Memory B cell (primary cell): Measurements from ENCODE around the gene KRTAP4-12.
A peak's percentile ranks its signal among the peaks of the same experiment; 100 is the strongest.
"Not testable (repeated sequence)": the region's sequence is repeated elsewhere in the genome, so short reads cannot be mapped to it uniquely, and the experiment has no call there.

ENCODE experiments used
- ATAC-seq: fragments of 150-1000 bp; cut with Tn5 transposase; 2 replicates; pipeline ENCODE4 v1.10.0; 2021; ENCODE audit warnings: low read depth, mild to moderate bottlenecking, moderate library complexity
- DNase-seq, 2 donors: peaks; one replicate each; pipeline ENCODE4 v3.0.0; 2022; ENCODE audit warnings: low spot score in 2 of 2
- H3K27ac Mint-ChIP-seq: one replicate; pipeline ENCODE4 v1.8.0; 2022; ENCODE audit warnings: mild to moderate bottlenecking, moderate library complexity, mixed read lengths
- H3K27me3 Mint-ChIP-seq: one replicate; pipeline ENCODE4 v1.8.0; 2022; ENCODE audit warnings: mixed read lengths
- H3K36me3 Mint-ChIP-seq: one replicate; pipeline ENCODE4 v1.8.0; 2022; ENCODE audit warnings: mild to moderate bottlenecking, mixed read lengths
- H3K4me1 Mint-ChIP-seq: one replicate; pipeline ENCODE4 v1.8.0; 2022; ENCODE audit warnings: mixed read lengths
- H3K4me3 Mint-ChIP-seq: one replicate; pipeline ENCODE4 v1.8.0; 2022; ENCODE audit warnings: mild to moderate bottlenecking, moderate library complexity, mixed read lengths
- H3K9me3 Mint-ChIP-seq: one replicate; pipeline ENCODE4 v1.8.0; 2022; ENCODE audit warnings: mixed read lengths

KRTAP4-12 gene

DNA sequence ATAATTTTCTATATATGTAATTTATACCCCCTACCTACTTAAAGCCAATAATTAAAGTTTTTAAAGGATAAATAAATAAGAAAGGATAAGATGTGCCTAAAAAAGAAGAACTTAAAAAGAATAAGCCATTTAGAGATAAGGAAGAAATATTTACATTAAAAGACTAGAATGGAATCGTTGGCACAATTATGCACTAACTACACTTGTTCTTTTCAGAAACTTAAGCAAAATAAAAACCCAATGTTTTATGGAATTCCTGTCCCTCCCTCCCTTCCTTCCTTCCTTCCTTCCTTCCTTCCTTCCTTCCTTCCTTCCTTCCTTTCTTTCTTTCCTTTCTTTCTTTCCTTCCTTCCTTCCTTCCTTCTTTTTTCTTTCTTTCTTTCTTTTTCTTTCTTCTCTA, 20.9 kb upstream of the KRTAP4-12 start:
- Mint-ChIP-seq H3K27me3 (peaks cover 13% of the 10 kb centered on the region), H3K9me3 (peaks cover 15% of the 10 kb centered on the region), H3K4me3 (no peak overlapping the region), H3K4me1 (peaks cover 3% of the 10 kb centered on the region), H3K36me3 (peaks cover 10% of the 10 kb centered on the region), H3K27ac (no peak overlapping the region)
- DNase-seq (no peak), ATAC-seq (no peak)

- Mint-ChIP-seq H3K9me3 (peaks cover 27% of the 10 kb centered on the region), H3K27ac (no peak overlapping the region), H3K36me3 (peaks cover 17% of the 10 kb centered on the region), H3K4me1 (no peaks in the 10 kb centered on the region), H3K27me3 (peaks cover 15% of the 10 kb centered on the region), H3K4me3 (no peak overlapping the region)
- DNase-seq (no peak), ATAC-seq (no peak)
These were observed 17.4 kb upstream of the KRTAP4-12 start for GRCh38 chr17:41141361-41141760.

DNA sequence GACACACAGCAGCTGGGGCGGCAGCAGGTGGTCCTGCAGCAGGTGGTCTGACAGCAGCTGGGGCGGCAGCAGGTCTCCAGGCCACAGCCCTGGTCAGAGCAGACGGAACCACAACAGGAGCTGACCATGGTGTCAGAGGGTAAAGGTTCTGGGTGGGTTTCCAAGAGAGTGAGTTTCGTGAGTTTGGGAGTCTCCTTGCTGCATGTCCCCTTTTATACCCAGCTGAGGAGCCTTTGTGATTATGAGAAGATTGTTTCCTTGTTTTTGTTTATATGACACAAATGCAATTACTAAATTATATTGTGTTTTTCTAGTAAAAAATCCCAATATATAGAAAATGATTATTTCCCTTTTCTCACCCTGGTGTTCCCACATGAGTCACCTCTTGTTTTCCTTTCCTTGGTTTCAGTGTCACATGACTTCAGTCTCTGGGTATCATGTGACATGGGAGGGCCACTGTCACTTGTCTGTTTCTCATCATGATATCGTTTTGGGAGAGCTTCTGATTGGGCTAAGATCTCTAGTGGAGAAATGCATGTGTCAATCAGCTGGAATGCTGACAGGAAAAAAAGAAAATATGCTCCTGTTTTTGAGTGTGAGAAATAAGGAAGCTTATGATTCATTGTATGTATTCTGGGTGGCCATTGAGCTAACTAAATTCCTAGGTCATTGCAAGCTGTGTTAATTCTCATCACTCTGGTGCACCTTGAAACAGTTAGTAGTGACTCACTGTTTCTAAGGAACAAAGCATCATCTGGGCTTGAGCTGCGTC, 16.6 kb upstream of the KRTAP4-12 start, which contains the start of gene KRTAP4-6:
KRTAP4-6 (minus strand) TSS at position 185 of the 772 bp plus-strand sequence; CDS start at position 128, 57 bp downstream.
- DNase-seq (no peak), ATAC-seq (no peak)
- Mint-ChIP-seq H3K9me3 (peaks cover 27% of the 10 kb centered on the region), H3K36me3 (peaks cover 17% of the 10 kb centered on the region), H3K4me3 (no peak within 1 kb of the TSS), H3K27ac (no peak within 1 kb of the TSS), H3K27me3 (peaks cover 13% of the 10 kb centered on the region), H3K4me1 (no peaks in the 10 kb centered on the region)

DNA sequence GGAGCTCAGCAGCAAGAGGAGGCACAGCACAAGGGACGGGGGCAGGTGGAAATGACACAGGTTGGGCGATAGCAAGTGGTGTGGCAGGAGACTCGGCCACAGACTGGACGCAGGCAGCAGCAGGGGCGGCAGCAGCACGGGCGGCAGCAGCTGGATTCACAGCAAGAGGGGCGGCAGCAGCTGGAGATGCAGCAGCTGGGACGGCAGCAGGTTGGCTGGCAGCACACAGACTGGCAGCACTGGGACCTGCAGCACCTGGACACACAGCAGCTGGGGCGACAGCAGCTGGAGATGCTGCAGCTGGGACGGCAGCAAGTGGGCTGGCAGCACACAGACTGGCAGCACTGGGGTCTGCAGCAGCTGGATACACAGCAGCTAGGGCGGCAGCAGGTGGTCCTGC, 15.9 kb upstream of the KRTAP4-12 start:
- Mint-ChIP-seq H3K36me3 (peaks cover 17% of the 10 kb centered on the region), H3K27me3 (peaks cover 13% of the 10 kb centered on the region), H3K9me3 (peaks cover 26% of the 10 kb centered on the region)
- H3K4me3 Mint-ChIP-seq, H3K4me1 Mint-ChIP-seq, ATAC-seq, DNase-seq, H3K27ac Mint-ChIP-seq: not testable (repeated sequence)

DNA sequence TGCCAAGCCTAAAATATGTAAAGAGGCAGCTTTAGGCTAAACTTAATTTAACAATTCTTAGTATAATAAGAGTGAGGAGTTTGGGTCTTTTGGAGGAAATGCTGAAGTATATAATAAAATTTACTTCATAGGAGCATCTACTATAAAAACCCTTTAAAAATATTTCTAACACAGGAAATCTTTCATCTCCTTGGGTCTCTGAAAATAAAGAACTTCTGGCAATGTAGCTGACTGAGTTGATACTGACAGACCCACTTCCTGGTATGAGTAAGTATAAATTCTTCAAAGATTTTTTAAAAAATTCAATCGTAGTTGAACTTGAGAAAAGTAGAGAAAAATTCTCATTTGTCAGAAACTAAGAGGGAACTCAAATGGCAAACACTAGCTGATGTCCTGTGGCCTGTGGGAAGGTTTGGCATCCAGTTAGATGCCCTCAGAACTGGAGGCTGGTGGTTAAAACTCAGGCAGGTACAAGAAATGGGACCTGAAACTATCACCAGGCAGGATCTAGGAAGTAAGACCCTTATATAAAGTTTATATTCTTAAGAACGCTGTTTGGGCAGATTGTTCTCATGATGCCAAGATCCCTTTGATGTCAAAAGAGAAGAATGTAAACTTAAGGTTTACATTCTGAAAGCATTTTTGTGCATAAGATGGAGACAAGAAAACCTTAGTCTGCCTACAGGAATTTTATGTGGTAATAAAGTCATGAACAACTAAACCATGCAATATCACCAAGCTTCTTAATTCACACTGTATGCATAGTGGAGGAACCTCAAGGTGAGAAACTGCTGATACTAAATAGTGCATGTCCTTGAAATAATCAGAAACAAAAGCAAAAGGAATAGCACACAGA, 10.1 kb upstream of the KRTAP4-12 start:
- Mint-ChIP-seq H3K27me3 (peaks cover 5% of the 10 kb centered on the region), H3K36me3 (peaks cover 5% of the 10 kb centered on the region), H3K27ac (no peak overlapping the region), H3K4me1 (peaks cover 9% of the 10 kb centered on the region), H3K9me3 (peaks cover 11% of the 10 kb centered on the region), H3K4me3 (no peak overlapping the region)
- DNase-seq (no peak), ATAC-seq (no peak)

DNA sequence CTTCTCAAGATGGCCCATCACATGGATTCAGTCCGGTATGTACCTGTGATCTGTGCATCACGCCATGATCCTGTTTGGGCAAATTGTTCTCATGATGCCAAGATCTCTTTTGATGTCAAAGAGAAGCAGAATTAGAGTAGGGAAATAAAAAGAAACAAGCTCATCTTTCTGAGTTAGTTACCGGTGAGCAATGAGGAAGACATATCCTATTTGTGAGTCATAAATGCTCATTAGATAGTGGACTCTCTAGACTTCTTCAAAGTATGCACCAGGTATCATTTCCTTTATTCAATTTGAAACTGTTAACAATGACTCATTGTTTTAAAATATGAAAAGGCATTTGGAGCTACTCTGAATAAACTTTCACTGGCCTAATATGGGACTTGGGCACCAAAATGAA, 8.0 kb upstream of the KRTAP4-12 start:
- no peak overlapping the region for H3K4me3 Mint-ChIP-seq
- peaks cover 9% of the 10 kb centered on the region for H3K4me1 Mint-ChIP-seq
- DNase-seq (no peak), ATAC-seq (no peak)
- peaks cover 3% of the 10 kb centered on the region for H3K9me3 Mint-ChIP-seq
- no peak overlapping the region for H3K27ac Mint-ChIP-seq
- H3K36me3 Mint-ChIP-seq = peaks cover under 1% of the 10 kb centered on the region
- H3K27me3 Mint-ChIP-seq = peaks cover 1% of the 10 kb centered on the region

- DNase-seq (no peak), ATAC-seq (no peak)
- peaks cover 15% of the 10 kb centered on the region for H3K4me1 Mint-ChIP-seq
- H3K27ac Mint-ChIP-seq = no peak overlapping the region
- H3K27me3 Mint-ChIP-seq = peaks cover 6% of the 10 kb centered on the region
- H3K36me3 Mint-ChIP-seq = no peaks in the 10 kb centered on the region
- H3K4me3 Mint-ChIP-seq = no peak overlapping the region
- H3K9me3 Mint-ChIP-seq = peaks cover 6% of the 10 kb centered on the region
These were observed 3.4 kb upstream of the KRTAP4-12 start for GRCh38 chr17:41127371-41127770.

DNA sequence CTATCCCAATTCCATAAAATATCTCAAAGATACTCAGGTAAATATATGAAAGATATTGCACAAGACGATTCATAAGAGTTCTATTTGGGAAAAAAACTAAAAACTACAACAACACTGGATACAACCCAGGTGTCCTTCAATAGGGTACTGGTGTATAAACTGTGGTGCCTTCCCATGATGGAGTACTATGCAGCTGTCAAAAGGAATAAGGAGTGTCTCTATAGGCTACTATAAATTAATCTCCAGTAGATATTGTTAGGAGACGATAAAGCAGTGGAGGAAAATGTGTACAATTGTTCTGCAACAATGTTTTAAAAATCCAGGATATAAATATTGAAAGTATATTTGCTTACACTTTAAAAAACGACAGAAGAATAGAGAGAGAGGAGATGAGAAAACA, 2.4 kb upstream of the KRTAP4-12 start:
- Mint-ChIP-seq H3K4me1 (peaks cover 11% of the 10 kb centered on the region), H3K27me3 (peaks cover 5% of the 10 kb centered on the region), H3K4me3 (no peak overlapping the region), H3K27ac (no peak overlapping the region), H3K36me3 (no peaks in the 10 kb centered on the region), H3K9me3 (peaks cover 6% of the 10 kb centered on the region)
- DNase-seq (no peak), ATAC-seq (no peak)

GRCh38 chr17:41125064-41125463, 1.1 kb upstream of the KRTAP4-12 start:
- peaks cover 5% of the 10 kb centered on the region for H3K27me3 Mint-ChIP-seq
- no peak for DNase-seq
- no peak overlapping the region for H3K27ac Mint-ChIP-seq
- H3K36me3 Mint-ChIP-seq = no peaks in the 10 kb centered on the region
- H3K4me1 Mint-ChIP-seq = peaks cover 14% of the 10 kb centered on the region
- H3K9me3 Mint-ChIP-seq = peaks cover 6% of the 10 kb centered on the region
- no peak overlapping the region for H3K4me3 Mint-ChIP-seq
- no peak for ATAC-seq

GRCh38 chr17:41123292-41123990, 541 bp downstream of the KRTAP4-12 start:
- not testable (repeated sequence) for H3K9me3 Mint-ChIP-seq

GRCh38 chr17:41121742-41122141, 2.2 kb downstream of the KRTAP4-12 start:
- no peak overlapping the region for H3K4me3 Mint-ChIP-seq
- ATAC-seq = no peak
- peaks cover 2% of the 10 kb centered on the region for H3K36me3 Mint-ChIP-seq
- no peak for DNase-seq
- H3K27ac Mint-ChIP-seq = no peak overlapping the region
- peaks cover 12% of the 10 kb centered on the region for H3K27me3 Mint-ChIP-seq
- H3K9me3 Mint-ChIP-seq = peaks cover 7% of the 10 kb centered on the region
- H3K4me1 Mint-ChIP-seq = peaks cover 22% of the 10 kb centered on the region

More at GRCh38 chr17:41123292-41123990, 541 bp downstream of the KRTAP4-12 start:
- not testable (repeated sequence) for H3K27ac Mint-ChIP-seq, ATAC-seq, H3K36me3 Mint-ChIP-seq, H3K27me3 Mint-ChIP-seq, DNase-seq
- peak overlapping the region; percentile 53 for H3K4me3 Mint-ChIP-seq
- H3K4me1 Mint-ChIP-seq = peaks cover 17% of the 10 kb centered on the region

GRCh38 chr17:41119696-41120690, 4.0 kb downstream of the KRTAP4-12 start:
- H3K9me3 Mint-ChIP-seq, H3K36me3 Mint-ChIP-seq: not testable (repeated sequence)
- Mint-ChIP-seq H3K4me3 (peak overlapping the region; percentile 69), H3K27me3 (peaks cover 12% of the 10 kb centered on the region), H3K27ac (peak overlapping the region; percentile 87), H3K4me1 (peaks cover 29% of the 10 kb centered on the region)
- DNase-seq (peak in 1 of 2 donors; percentile 16), ATAC-seq (peak; percentile 79)

DNA sequence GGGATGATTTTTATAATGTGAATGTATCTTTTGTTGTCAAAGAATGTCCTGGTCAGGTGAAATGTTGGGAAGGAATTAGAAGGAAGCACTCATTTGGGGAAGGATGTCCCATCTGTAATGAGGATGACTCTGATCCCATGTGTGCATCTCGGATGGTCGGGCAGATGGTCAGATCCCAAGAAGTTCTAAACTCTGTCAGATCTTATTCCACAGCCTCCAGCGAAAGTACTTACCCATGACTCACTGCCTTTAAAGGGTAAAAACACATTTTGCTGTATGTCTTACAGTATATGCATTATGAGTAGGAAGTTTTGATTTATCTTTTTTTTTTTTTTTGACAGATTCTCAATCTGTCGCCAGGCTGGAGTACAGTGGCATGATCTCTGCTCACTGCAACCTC, 5.3 kb downstream of the KRTAP4-12 start:
- no peak overlapping the region for H3K4me3 Mint-ChIP-seq
- no peak for ATAC-seq
- peaks cover 29% of the 10 kb centered on the region for H3K4me1 Mint-ChIP-seq

More for the DNA sequence above, 5.3 kb downstream of the KRTAP4-12 start:
- H3K27ac Mint-ChIP-seq = no peak overlapping the region
- H3K36me3 Mint-ChIP-seq = peaks cover 2% of the 10 kb centered on the region
- peaks cover 12% of the 10 kb centered on the region for H3K27me3 Mint-ChIP-seq
- peaks cover 5% of the 10 kb centered on the region for H3K9me3 Mint-ChIP-seq
- no peak for DNase-seq
